Measurements from ENCODE around the gene MYOZ3.

The MYOZ3 gene

DNA sequence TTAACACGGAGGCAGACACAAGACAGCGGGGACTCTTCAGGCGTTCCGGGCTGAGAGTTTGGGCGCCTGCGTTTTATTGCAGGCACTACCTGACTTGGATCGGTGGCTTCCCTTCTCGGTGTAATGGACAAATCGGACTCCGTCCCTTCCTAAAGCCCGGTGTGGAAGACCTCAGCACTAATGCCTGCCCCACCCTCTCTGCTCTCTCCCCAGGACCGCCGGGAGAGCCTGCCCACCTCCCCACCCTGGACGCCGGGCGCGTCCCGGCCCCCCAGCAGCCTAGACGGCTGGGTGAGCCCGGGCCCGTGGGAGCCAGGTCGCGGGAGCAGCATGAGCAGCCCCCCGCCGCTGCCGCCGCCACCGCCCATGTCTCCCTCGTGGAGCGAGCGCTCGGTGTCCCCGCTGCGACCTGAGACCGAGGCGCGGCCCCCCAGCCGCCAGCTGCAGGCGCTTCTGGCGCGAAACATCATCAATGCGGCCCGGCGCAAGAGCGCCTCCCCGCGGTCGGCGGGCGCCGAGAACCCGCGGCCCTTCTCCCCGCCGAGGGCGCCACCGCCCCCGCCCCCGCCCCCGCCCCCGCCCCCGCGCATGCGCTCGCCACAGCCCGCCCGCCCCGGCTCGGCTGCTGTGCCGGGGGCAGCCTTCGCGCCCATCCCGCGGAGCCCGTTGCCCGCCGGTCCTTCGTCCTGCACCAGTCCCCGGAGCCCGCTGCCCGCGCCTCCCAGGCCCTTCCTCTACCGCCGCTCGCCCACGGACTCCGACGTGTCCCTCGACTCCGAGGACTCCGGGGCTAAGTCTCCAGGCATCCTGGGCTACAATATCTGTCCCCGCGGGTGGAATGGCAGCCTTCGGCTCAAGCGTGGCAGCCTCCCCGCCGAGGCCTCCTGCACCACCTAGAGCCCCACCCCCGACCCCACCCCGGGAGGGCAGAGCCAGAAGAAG, 4.6 kb upstream of the MYOZ3 start:
- TF ChIP-seq ZFX (IDR thresholded peaks at IDR 0.05) = no peak
- TF ChIP-seq, protein P1, sequence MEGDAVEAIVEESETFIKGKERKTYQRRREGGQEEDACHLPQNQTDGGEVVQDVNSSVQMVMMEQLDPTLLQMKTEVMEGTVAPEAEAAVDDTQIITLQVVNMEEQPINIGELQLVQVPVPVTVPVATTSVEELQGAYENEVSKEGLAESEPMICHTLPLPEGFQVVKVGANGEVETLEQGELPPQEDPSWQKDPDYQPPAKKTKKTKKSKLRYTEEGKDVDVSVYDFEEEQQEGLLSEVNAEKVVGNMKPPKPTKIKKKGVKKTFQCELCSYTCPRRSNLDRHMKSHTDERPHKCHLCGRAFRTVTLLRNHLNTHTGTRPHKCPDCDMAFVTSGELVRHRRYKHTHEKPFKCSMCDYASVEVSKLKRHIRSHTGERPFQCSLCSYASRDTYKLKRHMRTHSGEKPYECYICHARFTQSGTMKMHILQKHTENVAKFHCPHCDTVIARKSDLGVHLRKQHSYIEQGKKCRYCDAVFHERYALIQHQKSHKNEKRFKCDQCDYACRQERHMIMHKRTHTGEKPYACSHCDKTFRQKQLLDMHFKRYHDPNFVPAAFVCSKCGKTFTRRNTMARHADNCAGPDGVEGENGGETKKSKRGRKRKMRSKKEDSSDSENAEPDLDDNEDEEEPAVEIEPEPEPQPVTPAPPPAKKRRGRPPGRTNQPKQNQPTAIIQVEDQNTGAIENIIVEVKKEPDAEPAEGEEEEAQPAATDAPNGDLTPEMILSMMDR (conservative IDR thresholded peaks at IDR 0.05) = peak; percentile 92
- H3K27ac ChIP-seq = peak overlapping the region; percentile 62

- H3K27ac ChIP-seq = no peak overlapping the region
- TF ChIP-seq ZFX (IDR thresholded peaks at IDR 0.05) = no peak
- TF ChIP-seq, protein P1 (conservative IDR thresholded peaks at IDR 0.05) = no peak
Measured at GRCh38 chr5:150658121-150658520, 2.9 kb upstream of the MYOZ3 start.

DNA sequence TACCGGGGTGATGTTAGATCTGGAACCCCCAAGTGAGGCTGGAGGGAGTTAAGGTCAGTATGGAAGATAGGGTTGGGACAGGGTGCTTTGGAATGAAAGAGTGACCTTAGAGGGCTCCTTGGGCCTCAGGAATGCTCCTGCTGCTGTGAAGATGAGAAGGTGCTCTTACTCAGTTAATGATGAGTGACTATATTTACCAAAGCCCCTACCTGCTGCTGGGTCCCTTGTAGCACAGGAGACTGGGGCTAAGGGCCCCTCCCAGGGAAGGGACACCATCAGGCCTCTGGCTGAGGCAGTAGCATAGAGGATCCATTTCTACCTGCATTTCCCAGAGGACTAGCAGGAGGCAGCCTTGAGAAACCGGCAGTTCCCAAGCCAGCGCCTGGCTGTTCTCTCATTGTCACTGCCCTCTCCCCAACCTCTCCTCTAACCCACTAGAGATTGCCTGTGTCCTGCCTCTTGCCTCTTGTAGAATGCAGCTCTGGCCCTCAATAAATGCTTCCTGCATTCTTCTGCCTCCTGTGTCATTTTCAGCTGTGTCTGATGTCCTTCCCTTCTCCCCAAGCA, 2.3 kb upstream of the MYOZ3 start:
- TF ChIP-seq, protein P1 (conservative IDR thresholded peaks at IDR 0.05) = no peak
- TF ChIP-seq ZFX (IDR thresholded peaks at IDR 0.05) = no peak
- no peak overlapping the region for H3K27ac ChIP-seq

DNA sequence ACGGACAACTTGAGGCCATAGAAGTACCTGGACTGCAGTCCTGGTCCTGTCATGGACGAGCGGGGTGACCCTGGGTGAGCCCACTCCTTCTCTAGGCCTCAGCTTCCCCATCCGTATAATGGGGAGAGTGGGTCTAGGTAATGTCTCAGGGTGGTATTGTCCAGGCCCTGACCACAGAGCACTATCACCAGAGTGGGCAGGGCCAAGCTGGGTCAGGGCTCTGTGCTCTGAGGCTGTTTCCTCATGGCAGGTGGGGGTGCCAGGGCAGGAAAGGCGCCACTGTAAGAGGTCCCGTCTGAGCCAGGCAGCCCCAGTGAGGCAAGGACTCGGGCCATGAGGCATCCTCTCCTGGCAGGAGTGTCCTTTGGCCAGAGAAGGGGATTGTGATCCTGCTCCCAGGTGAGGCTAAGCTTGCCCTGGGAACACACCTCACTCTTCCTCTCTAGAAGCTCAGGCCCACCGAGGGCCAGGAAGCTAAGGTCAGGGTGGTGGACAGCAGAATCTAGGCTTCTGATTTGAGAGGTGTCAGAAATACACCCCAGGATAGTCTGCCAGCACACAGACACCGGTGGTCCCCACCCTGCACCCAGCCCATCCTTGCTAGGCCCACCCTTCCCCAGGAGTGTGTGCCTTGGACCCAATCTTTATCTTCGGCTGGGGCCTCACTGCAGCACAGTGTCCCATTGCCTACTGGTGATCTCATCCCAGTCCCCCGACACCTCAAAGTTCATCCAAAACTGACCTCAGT, 1.5 kb upstream of the MYOZ3 start:
- TF ChIP-seq, protein P1 (conservative IDR thresholded peaks at IDR 0.05) = no peak
- TF ChIP-seq ZFX (IDR thresholded peaks at IDR 0.05) = no peak
- H3K27ac ChIP-seq = no peak overlapping the region

DNA sequence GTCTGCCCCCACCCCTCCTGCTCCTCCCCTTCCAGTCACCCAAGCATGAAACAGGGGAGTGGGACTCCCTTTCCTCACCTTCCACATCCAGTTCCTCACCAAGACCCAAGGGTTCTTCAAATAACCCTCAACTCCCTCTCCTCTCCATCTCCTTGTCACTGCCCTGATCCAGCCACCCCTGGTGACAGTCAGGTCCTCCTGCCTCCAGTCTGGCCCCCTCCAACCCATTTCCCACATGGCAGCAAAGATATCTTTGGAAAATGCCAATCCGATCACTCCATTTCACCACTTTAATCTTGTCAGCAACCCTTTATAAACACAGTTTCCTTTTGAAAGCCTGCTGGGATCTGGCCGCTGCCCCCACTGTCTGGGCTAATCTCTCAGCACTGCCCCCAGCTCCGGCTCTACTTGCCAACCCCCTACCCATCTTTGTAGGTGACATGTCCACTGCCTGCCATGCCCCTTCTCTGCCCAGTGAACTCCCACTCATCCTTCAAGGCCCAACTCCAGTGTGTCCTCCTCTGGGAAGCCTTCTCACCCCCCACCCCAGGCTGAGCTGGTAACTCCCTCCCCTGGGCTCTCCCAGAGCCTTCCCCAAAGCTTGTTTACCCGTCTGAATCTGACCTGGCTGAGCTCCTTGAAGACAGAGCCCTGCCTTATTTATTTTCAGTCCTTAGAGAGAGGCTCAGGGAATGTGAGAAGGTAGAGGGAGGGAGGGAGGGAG, 781 bp upstream of the MYOZ3 start:
- TF ChIP-seq ZFX (IDR thresholded peaks at IDR 0.05) = no peak
- TF ChIP-seq, protein P1 (conservative IDR thresholded peaks at IDR 0.05) = no peak

GRCh38 chr5:150661821-150662596, 958 bp downstream of the MYOZ3 start:
- TF ChIP-seq ZFX (IDR thresholded peaks at IDR 0.05) = no peak
- TF ChIP-seq, protein P1 (conservative IDR thresholded peaks at IDR 0.05) = no peak
- no peak overlapping the region for H3K27ac ChIP-seq

More for the DNA sequence above, 781 bp upstream of the MYOZ3 start:
- no peak overlapping the region for H3K27ac ChIP-seq
